OCI-LY3 (cell line): ENCODE measurements around the gene RPL23.

Experiments used
- H2AFZ ChIP-seq: fragments of 200-600, 300-600 bp; shearing (Covaris generic); 2 replicates; pipeline ENCODE4 v1.6.0; 2014; ENCODE audit warnings: antibody characterized with exemption, low read depth, low read length
- H3K27ac ChIP-seq: fragments of 200-600, 300-600 bp; sonication (generic); 2 replicates; pipeline ENCODE4 v1.5.1; 2014; ENCODE audit warnings: mild to moderate bottlenecking, low read length, moderate library complexity, mixed read lengths
- H3K27me3 ChIP-seq: fragments of 200-600, 300-600 bp; sonication (generic); 2 replicates; pipeline ENCODE4 v1.6.1; 2014; ENCODE audit warnings: low read depth, low read length, mixed read lengths
- H3K36me3 ChIP-seq: fragments of 200-600, 300-600 bp; sonication (generic); replicated peaks from 2 replicates; pipeline ENCODE3; 2014; ENCODE audit warnings: low read depth, low read length, mixed read lengths
- H3K4me1 ChIP-seq: fragments of 300-600, 200-600 bp; sonication (generic); 2 replicates; pipeline ENCODE4 v1.6.1; 2014; ENCODE audit warnings: low read length, mixed read lengths
- H3K4me2 ChIP-seq: fragments of 200-600, 300-600 bp; sonication (generic); 2 replicates; pipeline ENCODE4 v1.6.1; 2014; ENCODE audit warnings: low read length, mixed read lengths
- H3K4me3 ChIP-seq: fragments of 300-600, 200-600 bp; sonication (generic); 2 replicates; pipeline ENCODE4 v1.5.1; 2014; ENCODE audit warnings: antibody characterized with exemption, mild to moderate bottlenecking, low read length, moderate library complexity
- H3K79me2 ChIP-seq: fragments of 300-600, 200-600 bp; shearing (Covaris generic); 2 replicates; pipeline ENCODE4 v1.6.1; 2014; ENCODE audit warnings: mild to moderate bottlenecking, low read length, mixed read lengths
- H3K9ac ChIP-seq: fragments of 300-600, 200-600 bp; shearing (Covaris generic); 2 replicates; pipeline ENCODE4 v1.6.0; 2014; ENCODE audit warnings: mild to moderate bottlenecking, low read length, moderate library complexity
- H3K9me3 ChIP-seq: fragments of 200-600, 300-600 bp; shearing (Covaris generic); 2 replicates; pipeline ENCODE4 v1.6.1; 2014; ENCODE audit warnings: low read length, mixed read lengths; ENCODE audit not compliant: insufficient read depth
- H4K20me1 ChIP-seq: fragments of 200-600, 300-600 bp; sonication (generic); 2 replicates; pipeline ENCODE4 v1.6.1; 2016; ENCODE audit warnings: low read length, mixed read lengths; ENCODE audit not compliant: insufficient read depth
- EZH2phosphoT487 ChIP-seq: fragments of 200-600 bp; shearing (Covaris generic); IDR thresholded peaks from 2 replicates; pipeline ENCODE4 v1.6.1; 2018; ENCODE audit warnings: antibody characterized with exemption, mixed run types, low read depth
- TF ChIP-seq, protein P1 (sequence below): fragments of 200-600, 300-600 bp; sonication (generic); IDR thresholded peaks from 2 replicates; pipeline ENCODE4 v1.5.1; 2014; ENCODE audit warnings: antibody characterized with exemption, low read length, low read depth

The RPL23 gene

DNA sequence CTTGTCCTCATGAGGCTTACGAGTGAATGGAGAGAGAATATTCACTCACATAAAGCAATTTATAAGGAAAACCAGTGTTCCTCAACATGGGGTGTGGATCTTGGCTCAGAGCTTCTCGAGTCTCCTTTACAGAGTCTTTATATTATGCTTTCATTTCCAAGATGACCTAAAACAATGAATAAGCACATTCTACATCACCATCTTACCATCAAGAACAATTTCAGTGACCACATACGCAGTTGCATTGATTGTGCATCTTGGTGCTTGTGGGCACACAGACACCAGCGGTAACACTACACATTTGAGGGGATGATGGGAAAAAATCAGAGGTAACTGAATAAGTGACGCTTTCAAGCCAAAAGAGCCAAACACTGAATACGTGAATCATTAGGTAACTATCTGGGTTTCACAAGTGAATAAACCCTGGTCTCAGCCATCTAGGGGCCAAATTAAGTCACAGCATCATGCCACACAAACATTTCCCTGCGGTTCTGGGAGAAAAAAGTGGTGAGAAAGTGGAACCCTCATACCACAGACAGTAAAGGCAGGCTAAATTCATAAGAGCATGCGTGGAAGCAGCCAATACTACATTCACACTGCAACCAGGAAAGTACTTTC is 37.8 kb downstream of the RPL23 start:
- TF ChIP-seq, protein P1, sequence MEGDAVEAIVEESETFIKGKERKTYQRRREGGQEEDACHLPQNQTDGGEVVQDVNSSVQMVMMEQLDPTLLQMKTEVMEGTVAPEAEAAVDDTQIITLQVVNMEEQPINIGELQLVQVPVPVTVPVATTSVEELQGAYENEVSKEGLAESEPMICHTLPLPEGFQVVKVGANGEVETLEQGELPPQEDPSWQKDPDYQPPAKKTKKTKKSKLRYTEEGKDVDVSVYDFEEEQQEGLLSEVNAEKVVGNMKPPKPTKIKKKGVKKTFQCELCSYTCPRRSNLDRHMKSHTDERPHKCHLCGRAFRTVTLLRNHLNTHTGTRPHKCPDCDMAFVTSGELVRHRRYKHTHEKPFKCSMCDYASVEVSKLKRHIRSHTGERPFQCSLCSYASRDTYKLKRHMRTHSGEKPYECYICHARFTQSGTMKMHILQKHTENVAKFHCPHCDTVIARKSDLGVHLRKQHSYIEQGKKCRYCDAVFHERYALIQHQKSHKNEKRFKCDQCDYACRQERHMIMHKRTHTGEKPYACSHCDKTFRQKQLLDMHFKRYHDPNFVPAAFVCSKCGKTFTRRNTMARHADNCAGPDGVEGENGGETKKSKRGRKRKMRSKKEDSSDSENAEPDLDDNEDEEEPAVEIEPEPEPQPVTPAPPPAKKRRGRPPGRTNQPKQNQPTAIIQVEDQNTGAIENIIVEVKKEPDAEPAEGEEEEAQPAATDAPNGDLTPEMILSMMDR: peak; percentile 20; the same call in 1 of the 2 replicates
- no peak for TF ChIP-seq EZH2phosphoT487
- Histone ChIP-seq H4K20me1 (no peaks in the 10 kb centered on the region), H3K9ac (no peak overlapping the region), H3K27ac (no peak overlapping the region), H3K27me3 (no peaks in the 10 kb centered on the region), H3K36me3 (peaks cover 22% of the 10 kb centered on the region), H3K4me2 (no peak overlapping the region), H3K79me2 (peaks cover 9% of the 10 kb centered on the region), H2AFZ (no peak overlapping the region), H3K4me1 (no peaks in the 10 kb centered on the region), H3K9me3 (no peaks in the 10 kb centered on the region), H3K4me3 (no peak overlapping the region)

DNA sequence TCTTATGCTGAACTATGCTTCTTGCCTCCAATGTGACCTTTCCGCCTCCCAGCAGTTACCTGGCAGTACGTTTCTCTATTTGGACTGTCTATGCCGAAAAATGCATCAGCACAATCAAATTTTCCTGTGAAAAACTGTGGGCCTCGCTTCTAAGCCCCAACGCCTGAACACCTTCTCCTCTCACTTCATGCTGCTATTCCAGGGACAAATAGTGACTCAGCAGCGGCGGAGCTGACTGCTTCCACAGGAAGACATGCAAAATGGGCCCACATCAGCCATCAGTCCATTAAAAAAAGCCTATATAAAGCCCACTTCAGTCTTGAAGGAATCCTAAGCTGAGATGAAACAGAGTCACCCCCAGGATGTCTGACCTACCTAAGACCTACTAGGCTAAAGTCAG is 43.7 kb downstream of the RPL23 start:
- Histone ChIP-seq H3K9ac (no peak overlapping the region), H3K36me3 (peaks cover 32% of the 10 kb centered on the region)

DNA sequence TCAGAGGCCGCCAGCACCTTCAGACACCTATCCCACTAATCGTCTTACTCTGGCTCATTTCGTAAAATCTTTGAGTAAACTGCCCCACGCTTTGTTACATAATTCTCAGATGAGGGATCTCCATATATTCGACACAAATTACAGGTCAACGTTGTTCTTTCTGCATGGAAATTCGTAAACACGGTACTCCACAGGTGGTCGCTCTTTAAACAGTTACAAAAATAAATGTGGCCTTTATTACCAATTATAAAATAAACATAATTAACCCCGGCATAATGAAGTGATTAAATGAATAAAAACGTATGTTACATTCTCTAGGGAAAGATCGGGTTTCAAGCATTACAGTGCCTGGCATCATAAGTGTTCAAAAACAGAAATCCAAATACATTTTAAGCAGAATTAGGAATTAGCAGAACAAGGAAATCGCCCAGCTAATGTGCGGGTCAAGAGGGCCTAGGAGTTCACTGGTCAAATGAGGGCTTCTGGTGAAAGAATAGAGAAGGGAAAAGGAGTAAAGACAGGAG is 53.2 kb downstream of the RPL23 start:
- peak overlapping the region; percentile 91 for H3K4me2 ChIP-seq
- peaks cover 17% of the 10 kb centered on the region for H3K4me1 ChIP-seq
- H4K20me1 ChIP-seq: 0 out of 2 replicates have a peak, but pooled peaks cover 9% of the 10 kb centered on the region
- H3K9me3 ChIP-seq: no peaks in the 10 kb centered on the region
- H3K36me3 ChIP-seq: peaks cover 36% of the 10 kb centered on the region
- peaks cover 39% of the 10 kb centered on the region for H3K79me2 ChIP-seq
- H3K27me3 ChIP-seq: no peaks in the 10 kb centered on the region
- peak overlapping the region; percentile 87 for H3K27ac ChIP-seq
- peak overlapping the region; percentile 95 for H3K4me3 ChIP-seq
- peak overlapping the region; percentile 94 for H3K9ac ChIP-seq
- TF ChIP-seq, protein P1: no peak
- TF ChIP-seq EZH2phosphoT487: no peak
- peak overlapping the region; percentile 45; the same call in 1 of the 2 replicates for H2AFZ ChIP-seq

More for the DNA sequence above, 43.7 kb downstream of the RPL23 start:
- Histone ChIP-seq H3K4me2 (no peak overlapping the region), H3K4me3 (no peak overlapping the region), H3K4me1 (no peaks in the 10 kb centered on the region), H3K79me2 (no peaks in the 10 kb centered on the region), H3K27me3 (no peaks in the 10 kb centered on the region), H2AFZ (no peak overlapping the region), H3K27ac (no peak overlapping the region), H3K9me3 (no peaks in the 10 kb centered on the region), H4K20me1 (no peaks in the 10 kb centered on the region)
- TF ChIP-seq EZH2phosphoT487: no peak
- TF ChIP-seq, protein P1: no peak

DNA sequence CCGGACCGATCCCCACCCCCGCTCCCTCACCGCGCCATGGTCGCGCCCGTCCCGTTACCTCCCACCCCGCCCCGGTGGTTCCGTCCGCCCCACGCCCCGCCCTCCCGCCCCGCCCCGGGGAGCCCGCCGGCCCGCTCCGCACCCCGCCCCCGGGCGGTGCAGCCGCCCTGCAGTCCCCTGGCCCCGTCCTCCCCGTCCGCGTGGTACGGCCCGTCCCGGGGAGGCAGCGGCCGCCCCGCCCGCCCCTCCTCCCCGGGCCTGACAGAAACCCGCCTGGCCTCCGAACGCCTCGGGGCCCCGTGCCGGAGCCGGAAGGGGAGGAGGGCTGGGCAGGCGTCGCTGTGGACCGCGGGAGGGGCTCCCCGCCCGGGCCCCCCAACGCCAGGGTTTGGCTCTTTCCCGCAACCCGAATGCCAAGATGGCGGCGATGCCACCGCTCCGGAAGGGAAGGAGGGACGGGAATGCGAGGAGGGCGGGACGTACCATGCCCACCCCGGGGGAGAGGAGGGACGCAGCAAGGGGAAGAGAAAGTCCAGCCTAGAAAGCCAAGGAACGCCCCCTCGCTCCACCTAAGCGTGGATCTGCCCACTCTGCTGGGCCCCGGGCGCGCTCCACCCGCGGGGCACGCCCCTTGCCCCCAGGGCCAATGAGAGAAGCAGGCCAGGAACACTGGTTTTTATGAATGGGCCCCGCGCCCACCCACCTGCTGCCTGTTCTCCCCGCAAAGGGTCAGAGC is 53.9 kb downstream of the RPL23 start, which contains the start of gene PIP4K2B:
PIP4K2B (minus strand) TSS at position 56 of the 736 bp plus-strand sequence. CDS start 132 bp downstream, outside the sequence.
- Histone ChIP-seq H3K27me3 (no peaks in the 10 kb centered on the region), H3K9ac (peak within 1 kb of the TSS; percentile 94), H3K4me2 (peak within 1 kb of the TSS; percentile 98), H3K4me3 (peak within 1 kb of the TSS; percentile 95), H3K9me3 (no peaks in the 10 kb centered on the region), H3K27ac (peak within 1 kb of the TSS; percentile 87), H4K20me1 (0 out of 2 replicates have a peak, but pooled peaks cover 9% of the 10 kb centered on the region), H3K79me2 (peaks cover 39% of the 10 kb centered on the region), H3K36me3 (peaks cover 36% of the 10 kb centered on the region), H3K4me1 (peaks cover 17% of the 10 kb centered on the region), H2AFZ (peak within 1 kb of the TSS; percentile 47)
- TF ChIP-seq EZH2phosphoT487: no peak
- TF ChIP-seq, protein P1: no peak
